C4-2B (cell line): ENCODE data around the gene NME9.

Experiments
- H3K27ac ChIP-seq: fragments of 450-650 bp; 2 replicates; pipeline ENCODE4 v1.5.1; 2017
- CTCF ChIP-seq: fragments of 450-650 bp; conservative IDR thresholded peaks from 2 replicates; pipeline ENCODE4 v1.5.1; 2017; ENCODE audit warnings: mild to moderate bottlenecking
- ZFX ChIP-seq: fragments of 450-650 bp; IDR thresholded peaks from 2 replicates; pipeline ENCODE4 v1.6.1; 2017

Gene NME9

GRCh38 chr3:138281561-138281960, 48.1 kb downstream of the NME9 start:
- H3K27ac ChIP-seq, result peak overlapping the region; percentile 74; the same call in 1 of the 2 replicates
- TF ChIP-seq CTCF (no peak), ZFX (no peak)

- H3K27ac ChIP-seq, result no peak overlapping the region
- TF ChIP-seq CTCF (no peak), ZFX (no peak)
These were observed 58.4 kb downstream of the NME9 start for GRCh38 chr3:138271189-138271794.

- no peak overlapping the region for H3K27ac ChIP-seq
- TF ChIP-seq ZFX (no peak), CTCF (peak; percentile 43)
These were observed 59.4 kb downstream of the NME9 start for GRCh38 chr3:138270245-138270644.

DNA sequence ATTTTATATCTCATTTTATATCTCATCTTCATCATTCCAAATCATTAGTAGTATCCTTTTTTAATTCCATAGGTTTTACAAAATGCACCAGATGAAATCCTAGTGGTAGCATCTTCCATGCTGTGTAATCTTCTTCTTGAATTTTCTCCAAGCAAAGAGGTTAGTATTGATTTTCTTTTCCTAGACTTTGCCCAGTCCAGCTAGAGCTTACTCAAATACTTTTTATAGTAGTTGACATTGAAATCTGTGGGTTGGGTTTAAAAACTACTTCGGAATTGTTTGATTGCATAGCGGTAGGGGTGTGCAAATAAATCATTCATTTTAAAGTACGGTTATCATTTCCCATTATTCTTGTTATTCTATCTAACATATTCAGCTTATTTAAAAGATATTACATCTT, 62.6 kb downstream of the NME9 start:
- TF ChIP-seq CTCF, result no peak
- no peak for TF ChIP-seq ZFX
- no peak overlapping the region for H3K27ac ChIP-seq

GRCh38 chr3:138265745-138266144, 63.9 kb downstream of the NME9 start:
- no peak overlapping the region for H3K27ac ChIP-seq
- TF ChIP-seq CTCF, result no peak
- TF ChIP-seq ZFX, result no peak

DNA sequence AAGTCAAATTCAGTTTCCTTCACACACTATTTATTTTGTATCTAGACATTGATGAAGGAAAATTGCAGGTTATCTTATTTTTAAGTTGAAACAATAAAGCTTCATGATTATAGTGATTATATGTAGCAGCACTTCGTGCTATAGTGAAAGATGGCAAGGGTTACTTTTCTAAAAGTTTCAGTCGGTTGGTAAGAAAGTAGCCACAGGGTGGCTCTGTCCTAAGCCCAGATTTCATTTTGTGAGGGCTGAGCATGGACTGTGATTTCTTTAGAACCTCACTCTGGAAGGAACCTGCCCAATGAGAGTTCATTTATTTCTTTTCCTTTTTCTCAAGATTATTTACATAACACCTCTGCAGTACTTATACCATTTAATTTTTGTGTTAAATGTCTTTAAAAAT, 66.5 kb downstream of the NME9 start:
- H3K27ac ChIP-seq, result no peak overlapping the region
- TF ChIP-seq ZFX (no peak), CTCF (peak; percentile 30)

- no peak for TF ChIP-seq CTCF
- TF ChIP-seq ZFX, result no peak
- no peak overlapping the region for H3K27ac ChIP-seq
These were observed 69.0 kb downstream of the NME9 start for GRCh38 chr3:138260611-138261010.
